Amniotic epithelial cell (primary cell): ENCODE data around the gene SUPT4H1.

Experiments
- DNase-seq: peaks from one replicate; pipeline ENCODE4 v3.0.0-alpha.2; 2010; ENCODE audit warnings: low read depth

Gene SUPT4H1

GRCh38 chr17:58303971-58304749 lies 47.8 kb downstream of the SUPT4H1 start:
- peak; percentile 16 for DNase-seq

DNA sequence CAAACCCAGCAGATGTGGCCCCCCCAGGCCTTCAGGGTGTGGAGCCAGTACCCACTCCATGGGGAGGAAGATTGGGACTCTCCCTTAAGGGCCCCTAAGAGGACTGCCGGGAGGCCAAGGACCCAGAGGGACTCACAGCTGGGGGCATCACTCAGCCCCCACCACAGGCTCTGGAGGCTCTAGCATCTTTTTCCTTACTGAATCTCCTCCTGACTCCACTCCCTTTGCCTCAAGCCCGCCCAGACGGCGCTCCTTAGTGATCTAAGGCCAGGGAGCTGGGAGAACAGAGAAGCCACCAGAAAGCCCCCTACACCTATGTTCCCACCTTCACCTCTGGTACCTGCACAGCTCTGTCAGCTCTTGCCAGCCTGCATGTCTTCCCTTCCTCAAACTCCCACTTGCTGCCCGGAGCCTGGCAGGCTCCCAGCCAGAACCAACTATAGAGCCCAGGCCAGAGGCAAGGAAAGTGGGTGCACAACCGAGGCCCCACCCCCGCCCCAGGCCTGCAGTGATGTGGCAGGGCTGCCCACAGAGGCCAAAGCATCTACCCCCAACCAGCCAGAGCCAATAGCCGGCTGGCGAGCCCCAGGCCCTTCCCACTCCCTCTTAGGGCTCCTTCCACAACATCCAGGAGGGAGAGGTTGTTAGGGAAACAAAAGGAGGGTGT lies 48.9 kb downstream of the SUPT4H1 start:
- DNase-seq, result no peak

DNA sequence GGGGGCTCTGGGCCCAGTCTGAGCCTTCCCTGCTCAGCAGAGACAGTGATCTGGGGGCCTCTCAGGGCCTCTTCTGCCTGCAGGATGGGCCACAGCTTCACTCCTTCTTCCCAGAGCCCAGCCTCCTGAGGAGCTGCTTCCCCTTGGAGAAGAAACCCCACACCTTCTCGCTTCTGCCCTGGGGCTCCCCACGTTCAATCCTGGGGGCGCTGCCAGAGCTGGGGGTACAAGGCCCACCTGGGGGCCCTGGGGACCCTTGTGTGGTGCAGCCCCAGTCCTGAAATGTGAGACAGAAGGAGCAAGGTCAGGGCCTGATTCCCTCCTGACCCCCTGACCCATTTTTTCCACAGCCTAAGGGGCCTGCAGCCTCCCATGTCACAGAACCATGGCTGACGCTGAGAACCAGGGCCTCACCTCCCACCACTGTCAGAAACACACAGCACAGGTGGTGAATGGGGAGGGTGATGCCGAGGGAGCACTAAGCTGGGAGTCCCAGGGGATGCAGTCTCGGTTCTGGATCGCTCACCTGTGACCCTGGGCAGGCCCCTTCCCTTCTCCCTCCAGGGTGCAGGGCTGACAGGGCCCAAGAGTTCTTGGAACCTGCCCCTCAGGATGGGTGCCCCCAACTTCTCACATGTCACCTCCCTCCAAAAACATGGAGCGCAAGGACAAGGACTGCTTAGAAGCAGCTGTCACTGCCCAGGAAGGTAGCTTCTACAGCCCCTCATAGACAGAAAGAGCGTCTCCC lies 49.7 kb downstream of the SUPT4H1 start:
- no peak for DNase-seq

DNA sequence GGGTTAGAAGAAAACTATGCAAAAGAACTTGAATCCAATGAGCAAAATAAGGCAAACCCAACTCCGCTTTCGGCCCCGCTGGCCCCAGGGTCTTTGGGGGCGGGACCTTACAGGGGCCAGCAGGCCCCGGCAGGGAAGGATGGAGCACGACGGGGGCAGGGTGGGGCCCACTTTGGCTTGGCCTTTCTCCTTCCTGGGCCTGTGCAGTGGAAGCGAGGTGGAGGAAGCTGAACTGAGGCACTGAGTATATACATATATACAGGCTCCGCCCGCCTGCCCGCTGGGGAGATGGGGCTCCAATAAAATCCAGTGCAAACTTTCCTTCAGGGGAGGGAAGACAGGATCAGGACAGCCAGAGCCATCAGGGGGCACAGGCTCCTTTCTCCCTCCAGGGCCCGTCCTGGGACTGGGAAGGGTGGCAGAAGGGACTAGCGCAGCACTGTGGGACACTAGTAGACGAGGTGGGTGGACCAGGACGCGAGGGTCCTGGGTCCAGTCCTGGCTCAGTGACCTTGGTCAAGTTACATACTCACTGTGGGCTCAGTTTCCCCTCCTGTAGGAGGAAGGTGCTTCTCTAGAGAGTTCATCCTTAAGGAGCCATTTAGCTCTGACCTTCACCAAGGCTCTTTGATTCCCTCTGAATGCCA lies 50.4 kb downstream of the SUPT4H1 start:
- no peak for DNase-seq

DNA sequence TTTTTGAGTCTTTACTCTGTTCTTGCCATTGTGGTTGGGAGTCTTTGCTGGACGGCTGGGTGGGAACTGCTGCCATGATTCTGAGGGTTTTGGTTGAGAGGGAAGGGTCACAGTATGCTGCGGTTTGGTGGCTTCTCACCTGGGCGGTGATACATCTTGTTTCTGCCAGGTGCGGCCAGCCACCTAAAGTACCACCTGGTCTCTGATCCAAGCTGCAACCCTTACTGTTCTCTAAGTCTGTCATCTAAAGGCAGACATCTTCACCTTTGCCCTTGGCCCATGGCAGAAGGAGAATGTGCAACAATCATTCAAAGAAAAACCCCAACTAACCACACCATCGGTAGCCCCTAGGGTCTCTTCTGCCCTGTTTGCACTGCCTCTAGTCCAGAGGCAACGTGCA lies 51.7 kb downstream of the SUPT4H1 start:
- no peak for DNase-seq
